ENCODE data around the gene FOXD1. TPM values are rescaled to one million over a fixed set of nuclear protein-coding genes. Genes with fewer than 3 reads are reported as not detected.

Gene FOXD1
- total and polyA plus RNA-seq, 9 of the 15 experiments (the other 6 are each of a cell fraction or from before 2014, with no cell fraction given) = 0.03 to 0.40 (median 0.10) TPM; not detected in 4

- Histone ChIP-seq H2AFZ (ENCODE audit: low read depth, low read length) (peak overlapping the region; percentile 25; the same call in 1 of the 2 replicates), H3K4me3 (no peak overlapping the region), H3K9ac (ENCODE audit: insufficient read depth in 1 of 2, low read depth in 2 of 2, low read length in 2 of 2) (no peak overlapping the region), H3K9me3 (replicated peaks; ENCODE audit: control insufficient read depth, insufficient read depth, low read depth, low read length) (no peaks in the 10 kb centered on the region), H4K20me1 (replicated peaks; ENCODE audit: control insufficient read depth, insufficient read depth, low read length) (no peaks in the 10 kb centered on the region), H3K36me3 (ENCODE audit: control insufficient read depth, insufficient read depth, low read length) (no peaks in the 10 kb centered on the region), H3K4me2 (ENCODE audit: insufficient read depth, low read length) (no peak overlapping the region; the same call in 1 of the 2 replicates), H3K27ac (ENCODE audit: extremely low read depth, low read depth, low read length) (no peak overlapping the region), H3K4me1 (replicated peaks in 1 of 2; ENCODE audit: control insufficient read depth in 2 of 2, insufficient read depth in 2 of 2, low read length in 2 of 2) (0 out of 5 replicates have a peak, but pooled peaks cover 0 to 4% of the 10 kb centered on the region in 2 experiments), H3K27me3 (ENCODE audit: control insufficient read depth in 2 of 2, insufficient read depth in 2 of 2, low read length in 2 of 2) (peaks cover 7% of the 10 kb centered on the region in 2 experiments; a peak in 2 of 5 replicates), H3K79me2 (ENCODE audit: control insufficient read depth, insufficient read depth, low read length) (no peaks in the 10 kb centered on the region), H3K9me1 (ENCODE audit: control insufficient read depth, insufficient read depth, low read length) (no peaks in the 10 kb centered on the region)
- in situ Hi-C loops (cut with MboI) (no loop called here), intact Hi-C loops (cut with micrococcal nuclease) (no loop called here)
- BruUV-seq (replicated peaks) = no TSS peak
- ATAC-seq = no peak; the same call in 2 of the 3 replicates
- DNase-seq (ENCODE audit: extremely low read depth in 1 of 4, low spot score in 3 of 4) = no peak
- CTCF ChIA-PET (ENCODE audit: low intra/inter-chr PET ratio) = no interaction called here
- POLR2A ChIA-PET = interaction anchor here (0.8 to 1.2 kb wide), 2 partner anchors 8 to 10 kb away, joined by 3 to 6 read pairs; no protein-coding TSS in a partner anchor
- TF ChIP-seq ZNF695 (CRISPR knock-in tag; IDR thresholded peaks at IDR 0.05) (no peak), ZNF551 (CRISPR knock-in tag; IDR thresholded peaks at IDR 0.05) (no peak), USF2 (CRISPR knock-in tag; IDR thresholded peaks at IDR 0.05) (peak; percentile 52), ZNF140 (CRISPR knock-in tag; IDR thresholded peaks at IDR 0.05) (no peak), MXI1 (IDR thresholded peaks at IDR 0.05; ENCODE audit: low read depth, low read length) (no peak), POLR2A (conservative IDR thresholded peaks at IDR 0.05) (no peak), SMARCB1 (IDR thresholded peaks at IDR 0.05; ENCODE audit: insufficient read length, low read depth) (no peak), ZBTB2 (IDR thresholded peaks at IDR 0.05) (no peak), ZNF584 (CRISPR knock-in tag; IDR thresholded peaks at IDR 0.05; ENCODE audit: low read depth) (no peak), CAMTA2 (CRISPR knock-in tag; conservative IDR thresholded peaks at IDR 0.05) (no peak), KLF1 (tag; IDR thresholded peaks at IDR 0.05) (no peak), HLTF (IDR thresholded peaks at IDR 0.05) (no peak), RUNX1 (IDR thresholded peaks at IDR 0.05; ENCODE audit: low read depth) (no peak), CBX8 (IDR thresholded peaks at IDR 0.05; ENCODE audit: borderline replicate concordance, extremely low read depth, low read depth, low read length, poor library complexity, severe bottlenecking) (peak; percentile 68), HDAC6 (IDR thresholded peaks at IDR 0.05; ENCODE audit: low read depth, low read length) (no peak), ZNF589 (CRISPR knock-in tag; IDR thresholded peaks at IDR 0.05; ENCODE audit: low read depth) (no peak), ZNF445 (CRISPR knock-in tag; IDR thresholded peaks at IDR 0.05; ENCODE audit: low read depth) (no peak)
- no peak for FAIRE-seq
- whole genome bisulfite sequencing (ENCODE audit: insufficient coverage, low coverage, missing lambda C conversion rate) = 2% methylated on average over 7 of the region's 7 CpGs
Observed at GRCh38 chr5:73464016-73464745, 15.6 kb upstream of the FOXD1 start.

Measured in K562 (cell line).